HCT116 (cell line): ENCODE results near the gene FTL.
"Not testable (repeated sequence)": the region's sequence is repeated elsewhere in the genome, so short reads cannot be mapped to it uniquely, and the experiment has no call there.

Experiments used
- CEBPB ChIP-seq: IDR thresholded peaks from 2 replicates; pipeline ENCODE4 v1.6.1; 2012; ENCODE audit warnings: low read depth
- POLR2A ChIP-seq: IDR thresholded peaks from 2 replicates; pipeline ENCODE4 v1.7.0; 2011; ENCODE audit warnings: borderline replicate concordance; ENCODE audit not compliant: insufficient read depth, insufficient read length; ENCODE audit errors: extremely low read depth
- POLR2AphosphoS5 ChIP-seq: IDR thresholded peaks from 2 replicates; pipeline ENCODE4 v1.6.1; 2011; ENCODE audit warnings: mild to moderate bottlenecking, low read depth, low read length, moderate library complexity
- SRF ChIP-seq: IDR thresholded peaks from 2 replicates; pipeline ENCODE4 v1.6.1; 2012; ENCODE audit warnings: low read depth
- TCF7L2 ChIP-seq: IDR thresholded peaks from 2 replicates; pipeline ENCODE4 v1.7.0; 2011; ENCODE audit warnings: borderline replicate concordance, inconsistent platforms; ENCODE audit not compliant: insufficient read depth, insufficient read length; ENCODE audit errors: extremely low read depth
- YY1 ChIP-seq: IDR thresholded peaks from 2 replicates; pipeline ENCODE4 v1.6.1; 2011; ENCODE audit warnings: low read length, low read depth, moderate library complexity, mild to moderate bottlenecking; ENCODE audit not compliant: insufficient replicate concordance; ENCODE audit errors: extremely low read depth
- TF ChIP-seq, protein P1 (sequence below): IDR thresholded peaks from 2 replicates; pipeline ENCODE4 v1.6.1; 2012; ENCODE audit warnings: low read depth
- TF ChIP-seq, protein P2 (sequence below), 3 experiments: fragments of 200-600 bp in 1 of 3; sonication (generic) in 1 of 3; IDR thresholded peaks in 2 of 3; conservative IDR thresholded peaks in 1 of 3; 2 replicates each; pipeline ENCODE4 v1.5.1; 2012 to 2017; ENCODE audit warnings: low read depth in 2 of 3, low read length in 2 of 3, antibody characterized with exemption in 1 of 3, borderline replicate concordance in 1 of 3, control low read depth in 1 of 3, mild to moderate bottlenecking in 1 of 3, mixed read lengths in 1 of 3, mixed run types in 1 of 3, moderate library complexity in 1 of 3; ENCODE audit not compliant: insufficient read depth in 1 of 3

DNA sequence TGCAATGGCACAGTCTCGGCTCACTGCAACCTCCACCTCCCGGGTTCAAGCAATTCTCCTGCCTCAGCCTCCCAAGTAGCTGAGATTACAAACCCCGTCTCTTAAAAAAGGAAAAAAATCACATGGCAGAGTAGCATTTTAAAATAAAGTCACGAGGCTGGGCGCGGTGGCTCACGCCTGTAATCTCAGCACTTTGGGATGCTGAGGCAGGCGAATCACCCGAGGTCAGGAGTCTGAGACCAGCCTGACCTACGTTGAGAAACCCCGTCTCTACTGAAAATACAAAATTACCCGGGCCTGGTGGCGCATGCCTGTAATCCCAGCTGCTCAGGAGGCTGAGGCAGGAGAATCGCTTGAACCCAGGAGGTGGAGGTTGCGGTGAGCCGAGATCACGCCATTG lies 37.4 kb upstream of the FTL start:
- not testable (repeated sequence) for TF ChIP-seq YY1, POLR2AphosphoS5, CEBPB, TCF7L2, SRF, POLR2A
- TF ChIP-seq, protein P1, sequence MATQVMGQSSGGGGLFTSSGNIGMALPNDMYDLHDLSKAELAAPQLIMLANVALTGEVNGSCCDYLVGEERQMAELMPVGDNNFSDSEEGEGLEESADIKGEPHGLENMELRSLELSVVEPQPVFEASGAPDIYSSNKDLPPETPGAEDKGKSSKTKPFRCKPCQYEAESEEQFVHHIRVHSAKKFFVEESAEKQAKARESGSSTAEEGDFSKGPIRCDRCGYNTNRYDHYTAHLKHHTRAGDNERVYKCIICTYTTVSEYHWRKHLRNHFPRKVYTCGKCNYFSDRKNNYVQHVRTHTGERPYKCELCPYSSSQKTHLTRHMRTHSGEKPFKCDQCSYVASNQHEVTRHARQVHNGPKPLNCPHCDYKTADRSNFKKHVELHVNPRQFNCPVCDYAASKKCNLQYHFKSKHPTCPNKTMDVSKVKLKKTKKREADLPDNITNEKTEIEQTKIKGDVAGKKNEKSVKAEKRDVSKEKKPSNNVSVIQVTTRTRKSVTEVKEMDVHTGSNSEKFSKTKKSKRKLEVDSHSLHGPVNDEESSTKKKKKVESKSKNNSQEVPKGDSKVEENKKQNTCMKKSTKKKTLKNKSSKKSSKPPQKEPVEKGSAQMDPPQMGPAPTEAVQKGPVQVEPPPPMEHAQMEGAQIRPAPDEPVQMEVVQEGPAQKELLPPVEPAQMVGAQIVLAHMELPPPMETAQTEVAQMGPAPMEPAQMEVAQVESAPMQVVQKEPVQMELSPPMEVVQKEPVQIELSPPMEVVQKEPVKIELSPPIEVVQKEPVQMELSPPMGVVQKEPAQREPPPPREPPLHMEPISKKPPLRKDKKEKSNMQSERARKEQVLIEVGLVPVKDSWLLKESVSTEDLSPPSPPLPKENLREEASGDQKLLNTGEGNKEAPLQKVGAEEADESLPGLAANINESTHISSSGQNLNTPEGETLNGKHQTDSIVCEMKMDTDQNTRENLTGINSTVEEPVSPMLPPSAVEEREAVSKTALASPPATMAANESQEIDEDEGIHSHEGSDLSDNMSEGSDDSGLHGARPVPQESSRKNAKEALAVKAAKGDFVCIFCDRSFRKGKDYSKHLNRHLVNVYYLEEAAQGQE = not testable (repeated sequence)
- TF ChIP-seq, protein P2, sequence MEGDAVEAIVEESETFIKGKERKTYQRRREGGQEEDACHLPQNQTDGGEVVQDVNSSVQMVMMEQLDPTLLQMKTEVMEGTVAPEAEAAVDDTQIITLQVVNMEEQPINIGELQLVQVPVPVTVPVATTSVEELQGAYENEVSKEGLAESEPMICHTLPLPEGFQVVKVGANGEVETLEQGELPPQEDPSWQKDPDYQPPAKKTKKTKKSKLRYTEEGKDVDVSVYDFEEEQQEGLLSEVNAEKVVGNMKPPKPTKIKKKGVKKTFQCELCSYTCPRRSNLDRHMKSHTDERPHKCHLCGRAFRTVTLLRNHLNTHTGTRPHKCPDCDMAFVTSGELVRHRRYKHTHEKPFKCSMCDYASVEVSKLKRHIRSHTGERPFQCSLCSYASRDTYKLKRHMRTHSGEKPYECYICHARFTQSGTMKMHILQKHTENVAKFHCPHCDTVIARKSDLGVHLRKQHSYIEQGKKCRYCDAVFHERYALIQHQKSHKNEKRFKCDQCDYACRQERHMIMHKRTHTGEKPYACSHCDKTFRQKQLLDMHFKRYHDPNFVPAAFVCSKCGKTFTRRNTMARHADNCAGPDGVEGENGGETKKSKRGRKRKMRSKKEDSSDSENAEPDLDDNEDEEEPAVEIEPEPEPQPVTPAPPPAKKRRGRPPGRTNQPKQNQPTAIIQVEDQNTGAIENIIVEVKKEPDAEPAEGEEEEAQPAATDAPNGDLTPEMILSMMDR (IDR thresholded peaks at IDR 0.05 in 2 of 3, conservative IDR thresholded peaks at IDR 0.05 in 1 of 3; ENCODE audit: borderline replicate concordance in 1 of 3, insufficient read depth in 1 of 3, low read depth in 2 of 3, low read length in 2 of 3) = not testable (repeated sequence)
